Neural cell (in vitro differentiated cells): ENCODE measurements around the gene TMEM54. TPM values are rescaled to one million over a fixed set of nuclear protein-coding genes. Genes with fewer than 3 reads are reported as not detected.

ENCODE experiments used
- H2AFZ ChIP-seq: fragments of 200-600, 300-800 bp; sonication (generic), shearing (Covaris generic); 2 replicates; pipeline ENCODE4 v1.6.0; 2014; ENCODE audit warnings: low read depth, mild to moderate bottlenecking, antibody characterized with exemption, low read length, moderate library complexity
- H3F3A ChIP-seq: fragments of 200-600 bp; shearing (Covaris generic); 2 replicates; pipeline ENCODE4 v1.6.1; 2016; ENCODE audit warnings: mild to moderate bottlenecking, moderate library complexity, mixed read lengths, antibody characterized with exemption, low read length; ENCODE audit not compliant: insufficient read depth, poor library complexity, severe bottlenecking
- H3K27ac ChIP-seq: fragments of 200-600, 300-800 bp; sonication (generic), shearing (Covaris generic); 2 replicates; pipeline ENCODE4 v1.5.1; 2014; ENCODE audit warnings: mild to moderate bottlenecking, low read length, moderate library complexity
- H3K27me3 ChIP-seq: fragments of 300-800, 200-600 bp; sonication (generic), shearing (Covaris generic); 2 replicates; pipeline ENCODE4 v1.6.0; 2014; ENCODE audit warnings: mild to moderate bottlenecking, low read depth, low read length, moderate library complexity; ENCODE audit not compliant: insufficient read depth
- H3K36me3 ChIP-seq: fragments of 300-800, 200-600 bp; sonication (generic), shearing (Covaris generic); 2 replicates; pipeline ENCODE4 v1.5.1; 2014; ENCODE audit warnings: mild to moderate bottlenecking, antibody characterized with exemption, low read length, moderate library complexity; ENCODE audit not compliant: insufficient read depth
- H3K4me2 ChIP-seq: fragments of 300-800, 200-600 bp; sonication (generic), shearing (Covaris generic); 2 replicates; pipeline ENCODE4 v1.6.0; 2014; ENCODE audit warnings: mild to moderate bottlenecking, low read length
- H3K4me3 ChIP-seq: fragments of 300-800, 200-600 bp; sonication (generic), shearing (Covaris generic); 2 replicates; pipeline ENCODE4 v1.5.1; 2014; ENCODE audit warnings: mild to moderate bottlenecking, low read length, moderate library complexity
- H3K79me2 ChIP-seq: fragments of 200-600 bp; shearing (Covaris generic); replicated peaks from 2 replicates; pipeline ENCODE4 v1.6.0; 2014; ENCODE audit warnings: mild to moderate bottlenecking, low read length, moderate library complexity; ENCODE audit not compliant: insufficient read depth
- H3K9ac ChIP-seq: fragments of 300-800, 200-600 bp; sonication (generic), shearing (Covaris generic); 2 replicates; pipeline ENCODE4 v1.6.1; 2016; ENCODE audit warnings: mild to moderate bottlenecking, low read length, mixed read lengths
- H3K9me2 ChIP-seq: fragments of 200-600 bp; shearing (Covaris generic); 2 replicates; pipeline ENCODE4 v1.6.1; 2016; ENCODE audit warnings: mild to moderate bottlenecking, low read length, mixed read lengths; ENCODE audit not compliant: insufficient read depth
- H3K9me3 ChIP-seq: fragments of 200-600, 300-800 bp; sonication (generic), shearing (Covaris generic); 2 replicates; pipeline ENCODE4 v1.6.1; 2016; ENCODE audit warnings: mild to moderate bottlenecking, mixed run types, low read length, moderate library complexity, mixed read lengths
- H4K20me1 ChIP-seq: fragments of 200-600 bp; shearing (Covaris generic); 2 replicates; pipeline ENCODE4 v1.6.1; 2016; ENCODE audit warnings: mild to moderate bottlenecking, mixed run types; ENCODE audit not compliant: insufficient read depth
- CTCF ChIP-seq: fragments of 450-650 bp; IDR thresholded peaks from 2 replicates; pipeline ENCODE4 v1.5.1; 2014; ENCODE audit warnings: antibody characterized with exemption, mild to moderate bottlenecking, moderate library complexity; ENCODE audit not compliant: poor library complexity, severe bottlenecking
- EP300 ChIP-seq: fragments of 450-650 bp; conservative IDR thresholded peaks from 2 replicates; pipeline ENCODE4 v1.6.1; 2014; ENCODE audit warnings: antibody characterized with exemption, mild to moderate bottlenecking, moderate library complexity; ENCODE audit not compliant: poor library complexity, severe bottlenecking
- EZH2 ChIP-seq: fragments of 200-600, 300-800 bp; shearing (Covaris generic), sonication (generic); IDR thresholded peaks from 2 replicates; pipeline ENCODE4 v1.6.1; 2014; ENCODE audit warnings: antibody characterized with exemption, low read length, borderline replicate concordance, mild to moderate bottlenecking; ENCODE audit not compliant: insufficient read depth, poor library complexity, severe bottlenecking
- MXI1 ChIP-seq: fragments of 450-650 bp; conservative IDR thresholded peaks from 2 replicates; pipeline ENCODE4 v1.6.1; 2014; ENCODE audit warnings: antibody characterized with exemption, mild to moderate bottlenecking; ENCODE audit not compliant: poor library complexity, severe bottlenecking
- POLR2AphosphoS5 ChIP-seq: IDR thresholded peaks from 2 replicates; pipeline ENCODE4 v1.6.1; 2012
- RAD21 ChIP-seq: fragments of 450-650 bp; conservative IDR thresholded peaks from 2 replicates; pipeline ENCODE4 v1.6.1; 2014; ENCODE audit warnings: antibody characterized with exemption, mild to moderate bottlenecking, moderate library complexity
- SMC3 ChIP-seq: fragments of 450-650 bp; conservative IDR thresholded peaks from 2 replicates; pipeline ENCODE4 v1.6.1; 2014; ENCODE audit warnings: antibody characterized with exemption, mild to moderate bottlenecking, moderate library complexity; ENCODE audit not compliant: poor library complexity
- TAF1 ChIP-seq: IDR thresholded peaks from 2 replicates; pipeline ENCODE4 v1.6.1; 2012; ENCODE audit warnings: low read depth
- polyA plus RNA-seq: library from polyadenylated mRNA; depleted of rRNA; stranded (reverse); fragments of >200 nt; gene quantifications from 2 replicates; pipeline ENCODE4 v1.2.3, GENCODE V29; 2014
- TF ChIP-seq, protein P1 (sequence below): IDR thresholded peaks from 2 replicates; pipeline ENCODE4 v1.6.1; 2012; ENCODE audit warnings: borderline replicate concordance

TMEM54 gene
- polyA plus RNA-seq, 1 donor from 2014 or later: not detected

DNA sequence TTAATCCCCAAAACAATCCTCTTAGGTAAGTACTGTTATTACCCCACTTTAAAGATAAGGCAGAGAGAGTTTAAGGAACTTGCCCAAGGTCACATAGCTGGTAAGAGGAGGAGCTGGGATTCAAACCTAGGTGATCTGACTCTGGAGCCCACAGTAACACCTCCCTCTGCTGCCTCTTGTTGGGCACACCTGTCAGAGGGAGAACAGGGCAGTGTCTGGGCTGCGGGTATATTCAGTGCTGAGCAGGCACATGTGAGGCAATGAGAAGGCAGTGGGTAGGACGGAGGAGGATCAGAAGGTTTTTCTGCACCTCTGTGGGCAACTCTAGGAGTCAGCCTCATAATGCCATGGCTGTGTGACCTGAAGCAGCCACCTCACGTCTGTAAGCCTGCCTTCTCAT lies 13.1 kb downstream of the TMEM54 start:
- Histone ChIP-seq H3K9me3 (no peaks in the 10 kb centered on the region), H3K27ac (no peak overlapping the region), H2AFZ (no peak overlapping the region), H3K4me3 (no peak overlapping the region), H3K9ac (no peak overlapping the region), H3K27me3 (peaks cover 38% of the 10 kb centered on the region), H3K4me2 (no peak overlapping the region), H3K9me2 (no peaks in the 10 kb centered on the region), H3K79me2 (no peaks in the 10 kb centered on the region), H4K20me1 (no peaks in the 10 kb centered on the region), H3K36me3 (no peaks in the 10 kb centered on the region), H3F3A (no peaks in the 10 kb centered on the region)
- TF ChIP-seq, protein P1, sequence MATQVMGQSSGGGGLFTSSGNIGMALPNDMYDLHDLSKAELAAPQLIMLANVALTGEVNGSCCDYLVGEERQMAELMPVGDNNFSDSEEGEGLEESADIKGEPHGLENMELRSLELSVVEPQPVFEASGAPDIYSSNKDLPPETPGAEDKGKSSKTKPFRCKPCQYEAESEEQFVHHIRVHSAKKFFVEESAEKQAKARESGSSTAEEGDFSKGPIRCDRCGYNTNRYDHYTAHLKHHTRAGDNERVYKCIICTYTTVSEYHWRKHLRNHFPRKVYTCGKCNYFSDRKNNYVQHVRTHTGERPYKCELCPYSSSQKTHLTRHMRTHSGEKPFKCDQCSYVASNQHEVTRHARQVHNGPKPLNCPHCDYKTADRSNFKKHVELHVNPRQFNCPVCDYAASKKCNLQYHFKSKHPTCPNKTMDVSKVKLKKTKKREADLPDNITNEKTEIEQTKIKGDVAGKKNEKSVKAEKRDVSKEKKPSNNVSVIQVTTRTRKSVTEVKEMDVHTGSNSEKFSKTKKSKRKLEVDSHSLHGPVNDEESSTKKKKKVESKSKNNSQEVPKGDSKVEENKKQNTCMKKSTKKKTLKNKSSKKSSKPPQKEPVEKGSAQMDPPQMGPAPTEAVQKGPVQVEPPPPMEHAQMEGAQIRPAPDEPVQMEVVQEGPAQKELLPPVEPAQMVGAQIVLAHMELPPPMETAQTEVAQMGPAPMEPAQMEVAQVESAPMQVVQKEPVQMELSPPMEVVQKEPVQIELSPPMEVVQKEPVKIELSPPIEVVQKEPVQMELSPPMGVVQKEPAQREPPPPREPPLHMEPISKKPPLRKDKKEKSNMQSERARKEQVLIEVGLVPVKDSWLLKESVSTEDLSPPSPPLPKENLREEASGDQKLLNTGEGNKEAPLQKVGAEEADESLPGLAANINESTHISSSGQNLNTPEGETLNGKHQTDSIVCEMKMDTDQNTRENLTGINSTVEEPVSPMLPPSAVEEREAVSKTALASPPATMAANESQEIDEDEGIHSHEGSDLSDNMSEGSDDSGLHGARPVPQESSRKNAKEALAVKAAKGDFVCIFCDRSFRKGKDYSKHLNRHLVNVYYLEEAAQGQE: no peak
- TF ChIP-seq POLR2AphosphoS5 (no peak), CTCF (no peak), SMC3 (no peak), EP300 (no peak), RAD21 (no peak), MXI1 (no peak), TAF1 (no peak), EZH2 (no peak)

GRCh38 chr1:32887623-32888022 lies 13.6 kb downstream of the TMEM54 start:
- Histone ChIP-seq H3K27ac (no peak overlapping the region), H4K20me1 (no peaks in the 10 kb centered on the region)
- TF ChIP-seq, protein P1: no peak
- no peak for TF ChIP-seq TAF1
- TF ChIP-seq MXI1: no peak
- TF ChIP-seq POLR2AphosphoS5: no peak
- TF ChIP-seq EZH2: no peak
- TF ChIP-seq RAD21: no peak
- no peak for TF ChIP-seq SMC3
- no peak for TF ChIP-seq CTCF
- TF ChIP-seq EP300: no peak

More at GRCh38 chr1:32887623-32888022, 13.6 kb downstream of the TMEM54 start:
- H2AFZ ChIP-seq: no peak overlapping the region
- H3K36me3 ChIP-seq: no peaks in the 10 kb centered on the region
- no peak overlapping the region for H3K4me2 ChIP-seq
- H3K79me2 ChIP-seq: no peaks in the 10 kb centered on the region
- no peaks in the 10 kb centered on the region for H3K9me2 ChIP-seq
- no peak overlapping the region for H3K9ac ChIP-seq
- H3K27me3 ChIP-seq: peaks cover 34% of the 10 kb centered on the region
- H3K9me3 ChIP-seq: no peaks in the 10 kb centered on the region
- H3F3A ChIP-seq: no peaks in the 10 kb centered on the region
- H3K4me3 ChIP-seq: no peak overlapping the region
